Measurements from ENCODE around the gene PUSL1. TPM values are rescaled to one million over a fixed set of nuclear protein-coding genes. Genes with fewer than 3 reads are reported as not detected.

Gene PUSL1
- total RNA-seq, 2 experiments from 2014 or later = 24.0 to 26.2 TPM

DNA sequence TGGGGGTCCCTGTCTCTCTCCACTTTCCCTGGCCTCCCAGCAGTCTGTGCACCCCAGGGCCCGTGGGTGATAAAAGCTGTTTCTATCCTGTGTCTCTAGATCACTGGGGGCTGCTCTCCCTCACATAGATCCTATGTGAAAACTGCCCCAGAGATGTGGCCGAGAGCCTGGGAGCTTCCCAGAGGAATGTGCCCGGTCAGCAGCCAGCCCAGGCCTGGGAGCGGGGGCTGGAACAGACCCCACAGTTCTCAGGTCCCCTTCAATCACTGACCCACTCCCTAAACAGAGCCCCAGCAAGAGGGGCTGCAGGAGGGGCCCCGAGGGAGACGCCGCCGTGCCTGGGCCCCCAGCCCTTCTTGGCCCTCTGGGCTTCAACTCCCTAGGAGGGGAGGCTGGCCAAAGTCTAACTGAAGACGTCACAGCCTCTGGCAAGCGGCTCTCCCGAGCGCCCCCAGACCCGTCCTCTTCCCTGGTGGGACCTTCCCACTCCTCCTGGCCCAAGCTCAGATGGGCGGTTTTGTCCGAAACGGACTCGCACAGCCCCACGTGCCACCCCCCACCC lies 49.6 kb downstream of the PUSL1 start:
- DNase-seq (no peak), ATAC-seq (no peak)
- H3K4me3 Mint-ChIP-seq = no peak overlapping the region
- peaks cover 26% of the 10 kb centered on the region for H3K27me3 Mint-ChIP-seq (ENCODE audit: low read depth)
- H3K4me1 Mint-ChIP-seq (ENCODE audit: low read depth) = peaks cover 20% of the 10 kb centered on the region
- no peaks in the 10 kb centered on the region for H3K9me3 Mint-ChIP-seq (ENCODE audit: insufficient read depth)
- H3K27ac Mint-ChIP-seq = no peak overlapping the region
- POLR2A ChIA-PET = no interaction called here
- CTCF ChIA-PET = interaction anchor here (1.1 kb wide), 1 partner anchor 15 kb away, joined by 3 read pairs; no protein-coding TSS in a partner anchor
- no peaks in the 10 kb centered on the region for H3K36me3 Mint-ChIP-seq (ENCODE audit: low read depth)

DNA sequence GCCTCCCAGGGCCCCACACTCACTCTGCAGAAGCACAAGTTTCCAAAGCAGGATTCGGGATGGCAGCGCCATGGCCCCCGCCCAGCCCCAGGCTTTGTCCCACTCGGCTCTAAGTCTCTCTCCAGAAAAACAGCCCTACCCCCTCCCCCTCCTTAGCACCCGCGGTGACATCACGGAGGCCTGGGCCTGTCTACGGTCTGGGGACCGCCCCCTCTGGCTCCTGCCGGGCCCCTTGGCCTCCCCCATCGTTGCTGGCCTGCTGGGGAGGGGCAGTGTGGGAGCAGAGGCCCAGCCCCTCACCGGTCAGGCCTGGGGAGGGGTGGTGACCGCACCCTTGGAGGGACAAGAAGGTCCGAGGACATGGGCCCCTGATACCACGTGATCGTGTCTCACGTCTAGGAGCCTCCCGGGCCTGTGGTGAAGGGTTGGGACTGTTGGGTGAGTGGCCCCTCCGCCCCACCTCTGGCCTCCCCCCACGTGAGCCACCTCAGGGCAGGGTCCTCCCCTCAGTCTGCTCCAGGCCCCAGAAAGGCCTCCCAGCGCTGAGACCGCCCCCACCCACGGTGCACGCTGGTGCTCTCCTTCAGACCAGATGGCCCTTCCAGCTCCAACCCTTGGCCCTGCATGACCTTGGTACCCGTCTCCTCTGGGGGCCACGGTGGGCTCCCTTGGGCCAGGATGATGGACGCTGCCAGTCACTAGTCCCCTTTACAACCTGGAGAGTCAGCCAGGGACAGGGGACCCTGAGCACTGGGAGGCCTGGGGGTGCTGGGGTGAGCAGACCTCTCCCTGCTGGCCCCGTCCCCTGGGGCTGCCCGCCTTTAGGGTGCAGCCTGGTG lies 50.3 kb downstream of the PUSL1 start, which contains the start of gene MXRA8:
TSS of gene MXRA8 (minus strand) at position 123 of the 839 bp plus-strand sequence. CDS start at position 72, 51 bp downstream.
- Mint-ChIP-seq H3K27ac (peak within 1 kb of the TSS; percentile 54), H3K27me3 (ENCODE audit: low read depth) (peaks cover 21% of the 10 kb centered on the region), H3K4me1 (ENCODE audit: low read depth) (peaks cover 20% of the 10 kb centered on the region), H3K36me3 (ENCODE audit: low read depth) (no peaks in the 10 kb centered on the region), H3K9me3 (ENCODE audit: insufficient read depth) (no peaks in the 10 kb centered on the region), H3K4me3 (no peak within 1 kb of the TSS)
- DNase-seq (no peak), ATAC-seq (peak; percentile 6)
- ChIA-PET CTCF (interaction anchor here (0.5 to 1.6 kb wide), 3 partner anchors 13 to 65 kb away, joined by 3 to 4 read pairs (median 3); no protein-coding TSS in a partner anchor), POLR2A (no interaction called here)

GRCh38 chr1:1359308-1359663 lies 50.9 kb downstream of the PUSL1 start:
- no peak for DNase-seq
- Mint-ChIP-seq H3K9me3 (ENCODE audit: insufficient read depth) (no peaks in the 10 kb centered on the region), H3K4me3 (no peak overlapping the region), H3K4me1 (ENCODE audit: low read depth) (peaks cover 18% of the 10 kb centered on the region), H3K36me3 (ENCODE audit: low read depth) (no peaks in the 10 kb centered on the region), H3K27me3 (ENCODE audit: low read depth) (peaks cover 16% of the 10 kb centered on the region), H3K27ac (peak overlapping the region; percentile 54)
- POLR2A ChIA-PET = no interaction called here
- peak; percentile 52 for ATAC-seq
- CTCF ChIA-PET = interaction anchor here (0.5 to 1.6 kb wide), 2 partner anchors 12 to 64 kb away, joined by 3 to 4 read pairs; no protein-coding TSS in a partner anchor

- Mint-ChIP-seq H3K4me1 (ENCODE audit: low read depth) (peaks cover 18% of the 10 kb centered on the region), H3K36me3 (ENCODE audit: low read depth) (no peaks in the 10 kb centered on the region), H3K27me3 (ENCODE audit: low read depth) (peaks cover 16% of the 10 kb centered on the region), H3K9me3 (ENCODE audit: insufficient read depth) (no peaks in the 10 kb centered on the region), H3K4me3 (no peak overlapping the region), H3K27ac (no peak overlapping the region)
- DNase-seq (no peak), ATAC-seq (no peak)
- ChIA-PET POLR2A (no interaction called here), CTCF (interaction anchor here (1.6 kb wide), 1 partner anchor 12 kb away, joined by 4 read pairs; no protein-coding TSS in a partner anchor)
Observed at GRCh38 chr1:1359664-1360468, 51.5 kb downstream of the PUSL1 start.

- H3K4me3 Mint-ChIP-seq = no peak overlapping the region
Observed at GRCh38 chr1:1360506-1361169, 52.2 kb downstream of the PUSL1 start.

More at GRCh38 chr1:1360506-1361169, 52.2 kb downstream of the PUSL1 start:
- ATAC-seq (no peak), DNase-seq (no peak)
- Mint-ChIP-seq H3K36me3 (ENCODE audit: low read depth) (no peaks in the 10 kb centered on the region), H3K4me1 (ENCODE audit: low read depth) (peaks cover 18% of the 10 kb centered on the region), H3K27ac (no peak overlapping the region), H3K27me3 (ENCODE audit: low read depth) (peaks cover 16% of the 10 kb centered on the region), H3K9me3 (ENCODE audit: insufficient read depth) (no peaks in the 10 kb centered on the region)
- ChIA-PET POLR2A (no interaction called here), CTCF (interaction anchor here (1.6 kb wide), 1 partner anchor 11 kb away, joined by 4 read pairs; no protein-coding TSS in a partner anchor)

Small RNAs within 50 kb of the gene (microRNA-seq; reads per million reads assigned to microRNA genes)
- gene MIR6726 (4.6 reads per million), gene MIR6727 (not detected), gene MIR6808 (not detected)

Other genes with a start within 250 kb of the PUSL1 start
- not detected for gene RNF223, start 234.3 kb upstream of the PUSL1 start, total RNA-seq
- 10 to 100 TPM; 24.5 to 26.8 TPM for gene C1orf159, start 192.5 kb upstream of the PUSL1 start, total RNA-seq
- gene TTLL10, start 134.7 kb upstream of the PUSL1 start, total RNA-seq = under 1 TPM; 0.63 to 0.90 TPM
- 10 to 100 TPM; 17.5 to 18.8 TPM for gene TNFRSF18, start 102.0 kb upstream of the PUSL1 start, total RNA-seq
- gene TNFRSF4, start 94.4 kb upstream of the PUSL1 start, total RNA-seq = 1 to 10 TPM; 1.6 to 2.9 TPM
- gene SDF4, start 76.6 kb upstream of the PUSL1 start, total RNA-seq = 10 to 100 TPM; 96.9 to 99.3 TPM
- gene B3GALT6, start 76.4 kb upstream of the PUSL1 start, total RNA-seq = 10 to 100 TPM; 21.2 to 22.4 TPM
- 1 to 10 TPM; 1.8 to 2.2 TPM for gene C1QTNF12, start 61.9 kb upstream of the PUSL1 start, total RNA-seq
- 10 to 100 TPM; 62.3 to 67.5 TPM for gene UBE2J2, start 34.7 kb upstream of the PUSL1 start, total RNA-seq
- 1 to 10 TPM; 3.4 to 3.6 TPM for gene SCNN1D, start 28.2 kb upstream of the PUSL1 start, total RNA-seq
- 10 to 100 TPM; 65.2 to 87.3 TPM for gene ACAP3, start 667 bp upstream of the PUSL1 start, total RNA-seq
- 100 to 1,000 TPM; 120 to 134 TPM for gene INTS11, start 16.1 kb downstream of the PUSL1 start, total RNA-seq
- gene CPTP, start 16.2 kb downstream of the PUSL1 start, total RNA-seq = 10 to 100 TPM; 18.5 to 21.4 TPM
- 1 to 10 TPM in 1 of 2 experiments, under 1 TPM in 1; 0.78 to 1.2 TPM for gene TAS1R3, start 22.7 kb downstream of the PUSL1 start, total RNA-seq
- gene DVL1, start 40.8 kb downstream of the PUSL1 start, total RNA-seq = 10 to 100 TPM; 29.1 to 30.7 TPM
- gene MXRA8, start 50.0 kb downstream of the PUSL1 start, total RNA-seq = not detected
- gene AURKAIP1, start 66.6 kb downstream of the PUSL1 start, total RNA-seq = 100 to 1,000 TPM; 120 to 123 TPM
- gene CCNL2, start 90.7 kb downstream of the PUSL1 start, total RNA-seq = 100 to 1,000 TPM in 1 of 2 experiments, 10 to 100 TPM in 1; 98.3 to 110 TPM
- 100 to 1,000 TPM; 111 to 117 TPM for gene MRPL20, start 98.7 kb downstream of the PUSL1 start, total RNA-seq
- gene ANKRD65, start 112.7 kb downstream of the PUSL1 start, total RNA-seq = not detected
- gene VWA1, start 127.1 kb downstream of the PUSL1 start, total RNA-seq = under 1 TPM; 0.21 to 0.29 TPM
- gene ATAD3C, start 141.1 kb downstream of the PUSL1 start, total RNA-seq = 1 to 10 TPM; 1.0 to 1.4 TPM
- 10 to 100 TPM; 41.5 to 49.6 TPM for gene ATAD3B, start 163.2 kb downstream of the PUSL1 start, total RNA-seq
- 10 to 100 TPM; 51.6 to 57.4 TPM for gene ATAD3A, start 203.6 kb downstream of the PUSL1 start, total RNA-seq
- 1 to 10 TPM; 1.0 to 1.1 TPM for gene TMEM240, start 232.0 kb downstream of the PUSL1 start, total RNA-seq

Measured in activated CD8-positive, alpha-beta T cell treated with anti-CD3 and anti-CD28 coated beads, Interleukin-2, amount 10 ng/mL, durations not matched to agents 7 days and 5 days (primary cell).